ENCODE results near the gene GREM2.

GRCh38 chr1:240656531-240656930 is 44.6 kb upstream of the GREM2 start:
- no peak for TF ChIP-seq CTCF (conservative IDR thresholded peaks at IDR 0.05; ENCODE audit: low read depth, low read length)
- no peak for TF ChIP-seq EZH2 (IDR thresholded peaks at IDR 0.05; ENCODE audit: borderline replicate concordance, low read depth, low read length, poor library complexity, severe bottlenecking)
